NCI-H1092 (cell line): ENCODE data around the gene SYTL5.
"Not testable (repeated sequence)": the region's sequence is repeated elsewhere in the genome, so short reads cannot be mapped to it uniquely, and the experiment has no call there.

ENCODE experiments used
- DNase-seq: peaks from one replicate; lab custom pipeline; 2025; lab: John Stamatoyannopoulos, UW

The SYTL5 gene

DNA sequence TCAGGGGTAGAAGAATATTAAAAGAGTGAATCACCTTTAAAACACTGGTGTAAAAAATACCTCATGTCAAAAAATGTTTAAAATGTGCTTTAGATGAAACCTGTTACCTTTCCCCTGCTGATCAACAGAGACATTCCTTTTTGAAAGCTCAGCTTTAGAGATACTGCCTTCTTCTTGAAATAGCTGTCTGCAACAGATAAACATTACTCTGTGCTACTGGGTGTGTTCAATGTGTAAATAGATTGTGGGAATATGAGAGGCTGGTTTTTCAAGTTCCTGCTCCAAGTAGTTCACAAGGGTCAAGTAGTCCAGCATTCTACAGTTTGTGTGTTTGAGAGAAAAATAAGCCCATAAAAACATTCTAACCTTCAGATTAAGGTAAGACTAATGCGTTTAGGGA lies at the start of gene SYTL5:
Gene SYTL5 (plus strand): TSS at position 263 of the 400 bp plus-strand sequence. CDS start 27,337 bp downstream, outside the sequence.
- no peak for DNase-seq

DNA sequence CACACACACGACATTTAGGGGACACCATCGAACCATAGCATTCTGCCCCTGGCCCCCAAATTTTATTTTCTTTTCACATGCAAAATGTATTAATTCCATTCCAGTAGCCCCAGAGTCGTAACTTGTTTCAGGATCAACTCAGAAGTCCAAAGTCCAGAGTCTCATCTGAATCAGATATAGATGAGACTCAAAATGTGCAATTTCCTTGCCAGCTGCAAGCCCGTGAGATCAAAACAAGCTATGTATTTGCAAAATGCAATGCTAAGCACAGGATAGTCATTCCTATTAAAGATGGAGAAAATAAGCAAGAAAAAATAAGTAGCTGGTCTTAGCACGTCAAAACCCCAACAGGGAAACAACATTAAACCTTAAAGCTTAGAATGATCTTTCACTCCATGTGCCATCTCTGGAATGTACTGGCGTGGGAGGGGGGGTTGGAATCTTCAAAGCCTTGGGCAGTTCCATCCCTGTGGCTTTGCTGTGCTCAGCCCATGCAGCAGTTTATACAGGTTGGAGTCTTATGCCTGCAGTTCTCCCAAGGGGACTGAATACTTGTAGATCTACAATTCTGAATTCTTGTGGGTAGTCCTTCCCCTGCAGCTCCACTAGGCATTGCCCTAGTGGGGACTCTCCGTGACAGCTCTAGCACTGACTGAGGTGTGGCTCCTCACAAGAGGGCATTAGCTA lies 47.7 kb upstream of the SYTL5 start:
- DNase-seq: no peak

DNA sequence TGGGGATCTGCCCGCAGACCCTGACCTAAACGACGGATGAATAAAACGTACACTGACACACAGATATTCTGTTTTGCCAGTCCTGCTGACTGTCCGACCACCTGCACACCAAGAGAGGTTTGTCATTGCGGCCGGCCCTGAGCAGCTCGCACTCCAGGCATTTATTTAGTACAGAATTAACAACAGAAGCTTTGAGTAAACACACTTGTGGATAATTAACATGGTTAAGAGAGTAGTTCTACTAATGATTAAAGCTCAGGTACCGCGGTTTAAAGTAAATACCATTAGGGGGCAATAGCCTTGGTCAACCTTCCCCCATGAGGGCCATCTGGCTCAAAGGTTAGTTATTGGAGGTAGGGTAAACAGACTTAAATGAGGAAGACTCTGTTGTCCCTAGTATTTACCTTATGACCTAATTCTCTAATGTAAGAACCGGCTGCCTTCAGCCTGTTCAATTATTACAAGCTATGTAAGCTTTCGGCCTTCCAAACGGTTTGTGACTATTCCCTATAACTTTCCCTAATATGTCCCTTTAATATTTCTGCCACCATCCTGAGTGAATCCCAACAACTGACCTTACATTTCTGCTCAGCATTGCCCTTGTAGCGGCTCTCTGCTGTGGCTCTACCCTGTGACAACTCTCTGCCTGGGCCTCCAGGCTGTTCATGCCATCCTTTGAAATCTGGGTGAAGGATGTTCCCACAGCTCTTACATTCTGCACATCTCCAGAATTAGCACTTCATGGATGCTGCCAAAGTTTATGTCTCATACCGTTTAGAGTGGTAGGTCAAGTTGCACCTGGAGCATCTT lies 46.9 kb upstream of the SYTL5 start:
- DNase-seq: no peak

GRCh38 chrX:37961118-37961517 lies 45.2 kb upstream of the SYTL5 start:
- DNase-seq: no peak

DNA sequence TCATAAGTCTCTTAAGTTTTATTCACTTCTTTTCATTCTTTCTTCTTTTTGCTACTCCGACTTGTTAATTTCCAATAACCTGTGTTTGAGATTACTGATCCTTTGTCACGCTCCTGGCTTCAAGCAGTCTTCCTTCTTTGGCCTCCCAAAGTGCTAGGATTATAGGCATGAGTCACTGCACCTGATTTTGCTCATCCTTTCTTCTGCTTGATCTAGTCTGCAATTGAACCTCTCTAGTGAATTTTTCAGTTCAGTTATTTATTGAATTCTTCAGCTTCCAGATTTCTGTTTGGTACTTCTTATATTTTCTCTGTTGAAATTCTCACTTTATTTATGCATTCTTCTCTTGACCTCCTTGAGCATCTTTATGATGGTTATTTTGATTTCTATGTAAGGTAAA lies 38.6 kb upstream of the SYTL5 start:
- DNase-seq: no peak

DNA sequence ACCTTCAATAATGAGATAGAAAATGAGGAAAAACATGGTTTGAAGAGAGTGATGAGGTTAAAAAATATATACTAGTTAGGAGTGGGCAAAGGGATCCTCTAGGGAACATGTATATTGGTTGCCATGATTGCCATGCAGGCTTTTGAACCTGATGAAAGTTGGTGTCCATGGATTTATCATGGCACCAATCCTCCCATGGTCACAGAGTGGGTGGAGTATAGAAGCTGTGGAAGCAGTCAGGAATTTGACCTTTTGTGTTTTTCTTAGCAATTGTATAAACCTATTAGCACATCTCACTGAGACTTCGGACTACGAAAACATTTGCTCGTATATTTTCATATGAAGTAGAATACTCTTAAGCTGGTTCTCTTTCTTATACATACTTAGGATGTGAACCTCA lies 30.9 kb upstream of the SYTL5 start:
- no peak for DNase-seq

GRCh38 chrX:37976153-37976552 lies 30.2 kb upstream of the SYTL5 start:
- DNase-seq: no peak

DNA sequence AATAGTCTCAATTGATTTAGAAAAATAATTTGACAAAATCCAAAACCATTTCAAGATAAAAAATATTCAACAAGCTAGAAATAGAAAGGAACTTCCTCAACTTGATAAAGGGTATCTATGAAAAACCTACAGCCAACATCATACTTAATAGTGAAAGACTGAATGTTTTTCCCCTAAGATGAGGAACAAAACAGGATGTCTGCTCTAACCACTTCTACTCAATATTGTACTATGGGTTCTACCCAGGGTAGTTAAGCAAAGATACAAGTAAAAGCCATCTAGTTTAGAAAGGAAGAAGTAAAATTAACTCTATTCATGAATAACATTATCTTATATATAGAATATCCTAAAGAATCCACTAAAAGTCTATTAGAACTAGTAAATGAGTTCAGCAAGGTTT lies 21.5 kb upstream of the SYTL5 start:
- no peak for DNase-seq

DNA sequence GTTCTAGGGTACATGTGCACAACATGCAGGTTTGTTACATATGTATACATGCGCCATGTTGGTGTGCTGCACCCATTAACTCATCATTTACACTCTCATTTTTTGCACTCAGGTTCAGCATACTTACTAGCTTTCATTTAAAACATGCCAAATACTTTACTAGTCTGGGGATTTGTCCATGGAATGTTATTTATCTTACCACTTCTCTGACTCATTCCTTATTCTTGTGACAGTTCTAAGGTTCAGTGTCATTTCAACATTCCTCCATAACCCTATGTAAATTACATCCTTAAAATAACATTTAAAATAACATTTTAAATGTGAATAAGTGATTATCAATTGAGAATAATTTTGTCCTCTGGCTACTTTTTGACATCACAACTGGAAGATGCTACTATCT lies 19.5 kb upstream of the SYTL5 start:
- no peak for DNase-seq

DNA sequence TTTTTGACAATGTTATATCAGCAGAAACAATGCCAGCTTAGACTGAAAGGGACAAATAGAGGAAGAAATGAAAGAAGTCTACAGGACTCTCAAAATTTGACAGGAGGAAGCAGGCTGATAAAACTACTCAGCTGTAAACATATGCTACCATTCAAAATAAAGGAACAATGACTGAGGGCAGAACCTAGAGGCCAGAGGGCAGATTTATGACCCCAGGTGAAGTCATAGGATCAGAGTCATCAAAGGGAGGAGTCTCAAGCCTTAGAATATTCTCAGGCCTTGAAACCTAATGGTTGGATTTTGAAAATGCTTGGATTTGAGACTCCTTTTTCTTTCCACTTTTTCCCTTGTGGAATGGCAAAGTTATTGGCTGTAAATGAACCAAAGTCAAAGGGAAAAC lies 17.0 kb upstream of the SYTL5 start:
- DNase-seq: no peak

GRCh38 chrX:37991303-37991702 lies 15.1 kb upstream of the SYTL5 start:
- DNase-seq: not testable (repeated sequence)

- DNase-seq: no peak
Observed at GRCh38 chrX:37993176-37993575, 13.2 kb upstream of the SYTL5 start.

- DNase-seq: peak; percentile 54
Observed at GRCh38 chrX:37993837-37994619, 12.3 kb upstream of the SYTL5 start.

DNA sequence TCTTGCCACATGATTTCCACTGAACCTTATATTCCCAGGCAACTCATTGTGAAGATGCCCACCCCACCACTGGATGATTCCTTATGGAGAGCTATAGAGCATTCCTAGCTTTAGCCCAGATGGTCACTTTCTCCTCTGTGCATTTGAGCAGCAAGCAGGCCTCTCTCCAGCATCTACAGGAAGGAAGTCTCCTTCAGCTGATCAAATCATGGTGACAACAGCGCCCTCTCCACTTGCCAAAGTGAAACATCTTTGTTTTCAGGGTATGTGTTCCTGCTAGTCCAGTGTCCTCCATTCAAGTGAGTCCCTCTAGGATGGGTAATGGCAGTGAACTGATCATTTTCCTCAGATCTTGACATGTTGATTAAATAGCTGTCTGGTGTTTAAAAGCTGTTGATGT lies 10.9 kb upstream of the SYTL5 start:
- no peak for DNase-seq

- no peak for DNase-seq
Observed at GRCh38 chrX:37997096-37997495, 9.3 kb upstream of the SYTL5 start.

DNA sequence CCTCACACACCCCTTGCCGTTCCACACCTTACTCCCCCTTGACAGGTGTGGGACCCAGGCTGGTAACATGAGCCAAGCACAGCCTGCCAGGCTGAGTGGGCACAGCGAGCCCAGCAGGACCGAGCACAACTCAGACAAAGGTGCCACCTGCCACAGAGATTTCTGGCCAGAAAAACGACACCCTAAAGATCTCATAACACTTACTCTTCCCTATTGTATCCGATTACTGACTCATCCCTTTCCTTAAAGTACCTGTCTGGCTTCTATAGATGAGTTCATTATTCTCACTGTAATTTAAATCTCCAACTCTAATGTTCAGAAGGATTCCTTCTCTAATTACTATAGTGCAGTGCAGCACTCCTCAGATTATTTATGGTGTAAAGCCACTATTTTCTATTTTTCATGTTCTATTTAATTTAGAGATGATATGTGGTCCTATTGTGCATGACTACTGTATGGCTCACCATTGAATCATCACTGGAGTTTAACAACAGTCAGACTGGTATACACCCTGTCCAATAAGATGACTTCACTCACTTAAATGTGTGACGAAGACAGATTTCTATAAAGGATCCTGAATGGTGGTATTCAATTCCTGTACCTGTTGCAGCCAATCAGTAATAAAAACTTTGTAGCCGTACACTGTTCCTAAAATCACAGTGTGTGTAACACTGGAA lies 7.6 kb upstream of the SYTL5 start:
- DNase-seq: peak; percentile 9

- no peak for DNase-seq
Observed at GRCh38 chrX:38000706-38001105, 5.6 kb upstream of the SYTL5 start.

GRCh38 chrX:38004046-38004445 lies 2.3 kb upstream of the SYTL5 start:
- no peak for DNase-seq

DNA sequence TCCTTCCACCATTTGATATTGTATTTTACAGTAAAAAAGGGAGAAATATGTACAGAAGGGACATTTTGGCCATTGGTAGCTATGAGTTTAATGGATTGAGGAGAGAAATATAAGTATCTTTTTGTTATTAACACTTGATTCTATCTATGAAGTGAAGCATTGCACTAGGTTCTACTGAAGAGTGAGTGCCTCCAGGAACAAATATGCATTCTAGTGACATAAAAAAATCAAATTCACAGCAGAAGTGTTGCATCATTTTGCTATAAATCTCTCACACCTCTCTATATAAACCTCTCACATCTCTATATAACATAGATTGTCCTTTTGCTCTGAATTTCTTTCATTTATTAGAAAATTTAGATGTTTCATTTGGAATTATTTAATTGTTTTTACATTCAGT lies 425 bp downstream of the SYTL5 start:
- no peak for DNase-seq

GRCh38 chrX:38008658-38009057 lies 2.3 kb downstream of the SYTL5 start:
- no peak for DNase-seq

DNA sequence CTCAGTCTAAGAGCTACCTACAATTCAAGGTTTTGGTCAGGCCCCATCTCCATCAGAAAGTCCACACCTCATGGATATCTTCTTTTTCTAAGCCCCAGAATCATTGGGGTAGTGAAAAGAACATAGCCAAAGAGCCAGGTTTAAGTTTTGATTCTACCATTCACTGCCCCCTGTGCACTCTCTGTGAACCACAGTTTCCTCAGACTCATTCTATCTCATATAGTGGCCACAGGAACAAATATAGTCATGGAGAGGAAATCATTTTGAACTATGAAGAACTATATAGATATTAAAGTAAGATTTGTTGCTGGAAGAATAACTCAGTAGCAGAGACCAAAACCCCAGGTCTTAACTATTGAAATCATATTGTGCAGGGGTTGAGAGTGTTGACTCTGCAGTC lies 3.3 kb downstream of the SYTL5 start:
- DNase-seq: no peak

DNA sequence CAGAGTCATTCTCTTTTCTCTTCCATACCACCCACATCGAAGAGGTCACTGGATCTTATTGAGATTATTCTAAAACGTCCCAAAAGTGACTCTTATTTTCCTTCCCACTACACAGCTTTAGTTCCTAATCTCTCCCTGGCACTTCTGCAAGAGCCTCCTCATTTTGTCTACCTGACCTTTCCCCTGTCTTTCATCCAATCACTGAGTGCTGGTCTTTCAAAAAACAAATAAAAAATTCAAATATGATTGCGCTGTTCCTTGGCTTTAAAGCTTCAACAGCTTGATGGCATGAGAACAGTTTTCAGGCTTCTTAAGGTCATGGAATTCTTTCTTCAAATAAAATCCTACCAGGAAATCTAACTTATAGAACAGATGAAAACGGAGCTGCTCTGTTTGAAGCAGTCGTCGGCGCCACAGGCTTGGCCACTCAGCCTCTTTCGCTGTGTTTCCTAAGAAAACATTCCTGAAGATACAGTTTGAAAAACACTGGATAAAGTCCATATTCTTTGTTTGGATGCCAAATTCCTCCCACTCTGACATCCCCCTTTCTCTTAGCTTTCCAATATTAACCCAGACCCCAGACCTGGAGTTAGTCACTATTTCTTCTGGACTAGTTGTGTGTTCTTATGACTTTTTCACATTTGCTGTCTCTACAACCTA lies 12.5 kb downstream of the SYTL5 start:
- no peak for DNase-seq
